PC-3 (cell line): ENCODE data around the gene UGGT1.

Source experiments
- CTCF ChIP-seq: fragments of 300-600 bp; sonication (generic); conservative IDR thresholded peaks from 2 replicates; pipeline ENCODE4 v1.5.1; 2017; ENCODE audit warnings: antibody characterized with exemption, low read depth, mild to moderate bottlenecking, low read length
- EZH2 ChIP-seq: fragments of 300-600 bp; sonication (generic); IDR thresholded peaks from one replicate; pipeline ENCODE4 v1.6.1; 2017; ENCODE audit warnings: antibody characterized with exemption, mild to moderate bottlenecking, low read length; ENCODE audit not compliant: unreplicated experiment

- no peak for TF ChIP-seq CTCF
- no peak for TF ChIP-seq EZH2
Observed at GRCh38 chr2:128236491-128237035, 145.6 kb downstream of the UGGT1 start.
